HepG2 (cell line): ENCODE data around the gene MIA2. TPM values are rescaled to one million over a fixed set of nuclear protein-coding genes. Genes with fewer than 3 reads are reported as not detected.
A peak's percentile ranks its signal among the peaks of the same experiment; 100 is the strongest.

Source experiments
- CEBPG ChIP-seq: IDR thresholded peaks from 2 replicates; pipeline ENCODE4 v1.6.1; 2016
- EP300 ChIP-seq, 3 experiments: sonication (generic) in 1 of 3; formaldehyde crosslinking in 1 of 3; IDR thresholded peaks; 2 replicates each; pipeline versions ENCODE4 v1.5.1 to v1.6.1; 2011 to 2020; ENCODE audit warnings: low read depth in 2 of 3, low read length in 2 of 3, borderline replicate concordance in 1 of 3, improper control_type of control experiment in 1 of 3, mild to moderate bottlenecking in 1 of 3, missing genetic modification reagents in 1 of 3, moderate library complexity in 1 of 3
- MTF1 ChIP-seq: sonication (generic); formaldehyde crosslinking; IDR thresholded peaks from 2 replicates; pipeline ENCODE4 v1.5.0; 2020; ENCODE audit warnings: missing genetic modification reagents
- MXD3 ChIP-seq: IDR thresholded peaks from 2 replicates; pipeline ENCODE4 v1.6.1; 2016; ENCODE audit warnings: mild to moderate bottlenecking, missing biosample characterization, missing genetic modification reagents
- SCMH1 ChIP-seq: sonication (generic); formaldehyde crosslinking; IDR thresholded peaks from 2 replicates; pipeline ENCODE4 v1.9.0; 2021; ENCODE audit warnings: missing genetic modification reagents, mild to moderate bottlenecking, borderline replicate concordance
- ZBTB1 ChIP-seq: sonication (generic); formaldehyde crosslinking; IDR thresholded peaks from 2 replicates; pipeline ENCODE4 v1.4.0; 2020; ENCODE audit warnings: missing genetic modification reagents, borderline replicate concordance
- ZNF180 ChIP-seq: sonication (generic); formaldehyde crosslinking; IDR thresholded peaks from 2 replicates; pipeline ENCODE4 v1.4.0; 2020; ENCODE audit warnings: low read depth, missing genetic modification reagents, borderline replicate concordance
- ZNF576 ChIP-seq: sonication (generic); formaldehyde crosslinking; IDR thresholded peaks from 2 replicates; pipeline ENCODE4 v1.4.0; 2020; ENCODE audit warnings: mild to moderate bottlenecking, missing genetic modification reagents
- polyA plus RNA-seq, 8 experiments: library from polyadenylated mRNA; depleted of rRNA in 3 of 8; stranded (reverse) in 7 of 8; unstranded in 1 of 8; fragments of >200 nt; fragmentation: Illumina TruSeq in 4 of 8; extraction: Trizol in 4 of 8; gene quantifications; 2 replicates each; pipeline versions ENCODE4 v1.2.1 to v1.2.3, GENCODE V29; 2011 to 2016; ENCODE audit warnings: low read depth in 4 of 8, missing spikeins in 1 of 8, mixed read lengths in 1 of 8; ENCODE audit not compliant: insufficient read depth in 1 of 8
- total RNA-seq, 5 experiments: library from RNA; depleted of rRNA; stranded (reverse); fragments of >200 nt; fragmentation: Illumina TruSeq; extraction: Trizol; gene quantifications; 2 replicates each; pipeline ENCODE4 v1.2.3, GENCODE V29; 2016; ENCODE audit warnings: low read depth in 1 of 5
- TF ChIP-seq, protein P1 (sequence below): sonication (generic); formaldehyde crosslinking; IDR thresholded peaks from 2 replicates; pipeline ENCODE4 v1.8.1; 2023; ENCODE audit warnings: missing genetic modification reagents, inconsistent platforms, borderline replicate concordance

MIA2 gene
- total and polyA plus RNA-seq, 2 of the 13 experiments (the other 11 are each of a cell fraction or from before 2014, with no cell fraction given) = 134 to 158 TPM

DNA sequence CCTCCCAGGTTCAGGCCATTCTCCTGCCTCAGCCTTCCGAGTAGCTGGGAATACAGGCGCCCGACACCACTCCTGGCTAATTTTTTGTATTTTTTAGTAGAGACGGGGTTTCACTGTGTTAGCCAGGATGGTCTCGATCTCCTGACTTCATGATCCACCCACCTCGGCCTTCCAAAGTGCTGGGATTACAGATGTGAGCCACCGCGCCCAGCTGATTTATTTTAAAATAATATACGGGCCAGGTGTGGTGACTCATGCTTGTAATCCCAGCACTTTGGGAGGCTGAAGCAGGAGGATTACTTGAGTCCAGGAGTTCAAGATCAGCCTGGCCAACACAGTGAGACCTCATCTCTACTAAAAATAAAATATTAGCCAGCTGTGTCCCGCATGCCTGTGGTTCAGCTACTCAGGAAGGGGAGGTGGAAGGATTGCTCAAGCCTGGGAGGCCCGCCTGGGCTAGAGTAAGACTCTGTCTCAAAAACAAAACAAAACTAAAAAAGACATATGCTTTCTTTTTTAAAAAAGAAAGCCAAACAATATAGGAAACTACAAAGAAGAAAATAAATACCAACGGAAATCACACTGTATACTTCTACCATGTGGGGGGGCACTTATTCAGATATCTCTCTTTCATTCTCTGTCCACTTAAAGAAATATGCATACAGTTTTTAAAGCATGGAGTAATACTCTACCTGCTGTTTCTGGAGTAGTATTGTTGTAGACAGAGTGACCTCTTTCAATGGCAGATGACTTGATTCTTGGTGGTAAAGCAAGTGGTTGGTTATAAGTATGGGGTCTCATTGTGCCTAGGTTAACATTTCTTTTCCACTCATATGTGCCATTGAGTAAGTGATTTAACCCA is 930 bp upstream of the MIA2 start (continued):
- TF ChIP-seq EP300 (IDR thresholded peaks at IDR 0.05; ENCODE audit: low read depth in 2 of 2, low read length in 2 of 2) (peak in 1 of 2 experiments; percentile 75; a peak in 3 of 4 replicates), EP300 (CRISPR knock-in tag; IDR thresholded peaks at IDR 0.05; ENCODE audit: borderline replicate concordance) (no peak), ZNF576 (CRISPR knock-in tag) (no peak), ZBTB1 (CRISPR knock-in tag) (no peak), ZNF180 (CRISPR knock-in tag) (no peak), MXD3 (CRISPR knock-in tag) (0 out of 2 replicates have a peak, but pooled peaks have one; percentile 19), MTF1 (CRISPR knock-in tag) (peak; percentile 78; the same call in 1 of the 2 replicates), CEBPG (CRISPR knock-in tag) (peak; percentile 94), SCMH1 (CRISPR knock-in tag) (no peak)
- TF ChIP-seq, protein P1, sequence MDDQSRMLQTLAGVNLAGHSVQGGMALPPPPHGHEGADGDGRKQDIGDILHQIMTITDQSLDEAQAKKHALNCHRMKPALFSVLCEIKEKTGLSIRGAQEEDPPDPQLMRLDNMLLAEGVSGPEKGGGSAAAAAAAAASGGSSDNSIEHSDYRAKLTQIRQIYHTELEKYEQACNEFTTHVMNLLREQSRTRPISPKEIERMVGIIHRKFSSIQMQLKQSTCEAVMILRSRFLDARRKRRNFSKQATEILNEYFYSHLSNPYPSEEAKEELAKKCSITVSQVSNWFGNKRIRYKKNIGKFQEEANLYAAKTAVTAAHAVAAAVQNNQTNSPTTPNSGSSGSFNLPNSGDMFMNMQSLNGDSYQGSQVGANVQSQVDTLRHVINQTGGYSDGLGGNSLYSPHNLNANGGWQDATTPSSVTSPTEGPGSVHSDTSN = peak; percentile 52; the same call in 1 of the 2 replicates
